GM12872 (cell line): ENCODE measurements around the gene GOLGA6L6.
"Not testable (repeated sequence)": the region's sequence is repeated elsewhere in the genome, so short reads cannot be mapped to it uniquely, and the experiment has no call there.

Source experiments
- TF ChIP-seq, protein P1 (sequence below): IDR thresholded peaks from 3 replicates; pipeline ENCODE4 v1.5.1; 2011; ENCODE audit warnings: low read depth, mild to moderate bottlenecking, low read length, moderate library complexity; ENCODE audit not compliant: insufficient read depth

The GOLGA6L6 gene, protein sequence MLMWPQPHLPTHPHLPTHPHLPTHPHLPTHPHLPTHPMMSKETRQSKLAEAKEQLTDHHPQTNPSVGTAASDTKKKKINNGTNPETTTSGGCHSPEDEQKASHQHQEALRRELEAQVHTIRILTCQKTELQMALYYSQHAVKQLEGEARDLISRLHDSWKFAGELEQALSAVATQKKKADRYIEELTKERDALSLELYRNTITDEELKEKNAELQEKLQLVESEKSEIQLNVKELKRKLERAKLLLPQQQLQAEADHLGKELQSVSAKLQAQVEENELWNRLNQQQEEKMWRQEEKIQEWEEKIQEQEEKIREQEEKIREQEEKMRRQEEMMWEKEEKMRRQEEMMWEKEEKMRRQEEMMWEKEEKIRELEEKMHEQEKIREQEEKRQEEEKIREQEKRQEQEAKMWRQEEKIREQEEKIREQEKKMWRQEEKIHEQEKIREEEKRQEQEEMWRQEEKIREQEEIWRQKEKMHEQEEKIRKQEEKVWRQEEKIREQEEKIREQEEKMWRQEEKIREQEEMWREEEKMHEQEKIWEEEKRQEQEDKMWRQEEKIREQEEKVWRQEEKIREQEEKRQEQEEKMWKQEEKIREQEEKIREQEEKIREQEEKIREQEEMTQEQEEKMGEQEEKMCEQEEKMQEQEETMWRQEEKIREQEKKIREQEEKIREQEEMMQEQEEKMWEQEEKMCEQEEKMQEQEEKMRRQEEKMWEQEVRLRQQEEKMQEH

DNA sequence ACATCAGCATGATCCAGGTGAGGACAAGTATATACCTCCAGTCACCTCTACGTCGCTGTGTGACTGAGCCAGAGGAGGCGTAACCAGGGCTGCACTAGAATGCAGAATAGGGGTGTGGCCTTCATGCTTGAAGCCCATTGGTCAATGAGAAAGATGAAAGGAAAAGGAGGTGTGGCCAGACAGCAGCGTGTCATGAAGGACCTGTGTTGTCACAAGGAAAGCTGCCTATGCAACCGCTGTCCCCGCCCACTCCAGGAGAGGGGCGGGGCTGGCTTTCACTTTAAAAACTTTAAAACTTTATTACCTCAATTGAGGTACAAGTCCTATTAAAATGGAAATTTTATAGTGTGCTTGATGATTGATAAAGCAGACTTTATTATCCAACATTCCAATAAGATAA, at the start of gene GOLGA6L6:
Gene GOLGA6L6 (minus strand): TSS at position 101 of the 400 bp plus-strand sequence. CDS start 91 bp downstream, at position 10.
- TF ChIP-seq, protein P1, sequence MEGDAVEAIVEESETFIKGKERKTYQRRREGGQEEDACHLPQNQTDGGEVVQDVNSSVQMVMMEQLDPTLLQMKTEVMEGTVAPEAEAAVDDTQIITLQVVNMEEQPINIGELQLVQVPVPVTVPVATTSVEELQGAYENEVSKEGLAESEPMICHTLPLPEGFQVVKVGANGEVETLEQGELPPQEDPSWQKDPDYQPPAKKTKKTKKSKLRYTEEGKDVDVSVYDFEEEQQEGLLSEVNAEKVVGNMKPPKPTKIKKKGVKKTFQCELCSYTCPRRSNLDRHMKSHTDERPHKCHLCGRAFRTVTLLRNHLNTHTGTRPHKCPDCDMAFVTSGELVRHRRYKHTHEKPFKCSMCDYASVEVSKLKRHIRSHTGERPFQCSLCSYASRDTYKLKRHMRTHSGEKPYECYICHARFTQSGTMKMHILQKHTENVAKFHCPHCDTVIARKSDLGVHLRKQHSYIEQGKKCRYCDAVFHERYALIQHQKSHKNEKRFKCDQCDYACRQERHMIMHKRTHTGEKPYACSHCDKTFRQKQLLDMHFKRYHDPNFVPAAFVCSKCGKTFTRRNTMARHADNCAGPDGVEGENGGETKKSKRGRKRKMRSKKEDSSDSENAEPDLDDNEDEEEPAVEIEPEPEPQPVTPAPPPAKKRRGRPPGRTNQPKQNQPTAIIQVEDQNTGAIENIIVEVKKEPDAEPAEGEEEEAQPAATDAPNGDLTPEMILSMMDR = not testable (repeated sequence)
